SH-SY5Y (cell line): ENCODE measurements around the gene C7.

Experiments
- GATA2 ChIP-seq: IDR thresholded peaks from 2 replicates; pipeline ENCODE4 v1.6.1; 2011; ENCODE audit warnings: mild to moderate bottlenecking, low read depth, low read length
- GATA3 ChIP-seq: IDR thresholded peaks from 2 replicates; pipeline ENCODE4 v1.6.1; 2011; ENCODE audit warnings: low read depth, mild to moderate bottlenecking, low read length, moderate library complexity

GRCh38 chr5:40866844-40867243 is 42.5 kb upstream of the C7 start:
- TF ChIP-seq GATA2 (no peak), GATA3 (no peak)
